Smooth muscle cell (in vitro differentiated cells): Measurements from ENCODE around the gene CYS1. TPM values are rescaled to one million over a fixed set of nuclear protein-coding genes. Genes with fewer than 3 reads are reported as not detected.

Experiments used
- DNase-seq: peaks from one replicate; lab custom pipeline; 2025; ENCODE audit not compliant: unreplicated experiment; lab: John Stamatoyannopoulos, UW
- H2AFZ ChIP-seq: fragments of 200-600 bp; sonication (generic); 2 replicates; pipeline ENCODE4 v1.6.0; 2016; ENCODE audit warnings: antibody characterized with exemption, low read depth, mild to moderate bottlenecking
- H3F3A ChIP-seq: fragments of 200-600 bp; sonication (generic); 2 replicates; pipeline ENCODE4 v1.6.0; 2017; ENCODE audit warnings: antibody characterized with exemption, low read depth
- H3K27ac ChIP-seq: fragments of 200-600 bp; sonication (generic); 2 replicates; pipeline ENCODE4 v1.5.1; 2016; ENCODE audit warnings: low read depth, mild to moderate bottlenecking
- H3K27me3 ChIP-seq: fragments of 200-600 bp; sonication (generic); 2 replicates; pipeline ENCODE4 v1.6.1; 2016; ENCODE audit warnings: low read depth, mild to moderate bottlenecking
- H3K36me3 ChIP-seq: fragments of 200-600 bp; sonication (generic); 2 replicates; pipeline ENCODE4 v1.5.1; 2016; ENCODE audit warnings: low read depth
- H3K4me1 ChIP-seq: fragments of 200-600 bp; sonication (generic); 2 replicates; pipeline ENCODE4 v1.5.1; 2016; ENCODE audit warnings: low read depth
- H3K4me2 ChIP-seq: fragments of 200-600 bp; sonication (generic); 2 replicates; pipeline ENCODE4 v1.6.0; 2016; ENCODE audit warnings: mild to moderate bottlenecking
- H3K4me3 ChIP-seq: fragments of 200-600 bp; sonication (generic); 2 replicates; pipeline ENCODE4 v1.5.1; 2016; ENCODE audit warnings: mild to moderate bottlenecking
- H3K79me2 ChIP-seq: fragments of 200-600 bp; sonication (generic); 2 replicates; pipeline ENCODE4 v1.6.0; 2016; ENCODE audit warnings: low read depth, mild to moderate bottlenecking
- H3K9ac ChIP-seq: fragments of 200-600 bp; sonication (generic); 2 replicates; pipeline ENCODE4 v1.6.0; 2016; ENCODE audit warnings: low read depth
- H3K9me3 ChIP-seq: fragments of 200-600 bp; sonication (generic); replicated peaks from 2 replicates; pipeline ENCODE4 v1.5.1; 2016; ENCODE audit warnings: low read depth
- H4K20me1 ChIP-seq: fragments of 200-600 bp; sonication (generic); 2 replicates; pipeline ENCODE4 v1.6.0; 2016; ENCODE audit warnings: low read depth
- CTCF ChIP-seq: fragments of 200-600 bp; sonication (generic); IDR thresholded peaks from 2 replicates; pipeline ENCODE4 v1.5.1; 2017; ENCODE audit warnings: borderline replicate concordance, mild to moderate bottlenecking, antibody characterized with exemption; ENCODE audit not compliant: insufficient read depth, poor library complexity, severe bottlenecking
- WGBS: methylation state at CpG from one replicate; pipeline ENCODE4 v1.1.7; 2016; ENCODE audit warnings: low lambda C conversion rate; 5-methylcytosine and 5-hydroxymethylcytosine counted together
- polyA plus RNA-seq: library from polyadenylated mRNA; unstranded; fragments of >200 nt; fragmentation: Nextera tagmentation; extraction: Ambion mirVana; gene quantifications from 2 replicates; pipeline ENCODE4 v1.2.1, GENCODE V29; 2016
- total RNA-seq: library from RNA; depleted of rRNA; stranded (reverse); fragments of >200 nt; gene quantifications from 2 replicates; pipeline ENCODE4 v1.2.3, GENCODE V29; 2014

CYS1 gene
- total and polyA plus RNA-seq, 2 experiments from 2014 or later = 3.9 to 11.5 TPM

- Histone ChIP-seq H3K27me3 (peaks cover 21% of the 10 kb centered on the region), H2AFZ (no peak overlapping the region), H3K9ac (no peak overlapping the region), H3K36me3 (no peaks in the 10 kb centered on the region), H3K79me2 (no peaks in the 10 kb centered on the region), H3K4me2 (no peak overlapping the region), H3K9me3 (no peaks in the 10 kb centered on the region), H3K4me3 (no peak overlapping the region), H3F3A (peaks cover 4% of the 10 kb centered on the region), H3K27ac (no peak overlapping the region), H3K4me1 (no peaks in the 10 kb centered on the region), H4K20me1 (no peaks in the 10 kb centered on the region)
- no peak for DNase-seq
- no peak for TF ChIP-seq CTCF
- 93% methylated on average over 11 of the region's 11 CpGs for WGBS
These were observed 5.5 kb upstream of the CYS1 start for GRCh38 chr2:10085668-10086059.

GRCh38 chr2:10085043-10085667 lies 4.9 kb upstream of the CYS1 start:
- 88% methylated on average over 6 of the region's 6 CpGs for WGBS
- Histone ChIP-seq H3K79me2 (no peaks in the 10 kb centered on the region), H3K9me3 (no peaks in the 10 kb centered on the region), H3K36me3 (no peaks in the 10 kb centered on the region), H3K27me3 (peaks cover 25% of the 10 kb centered on the region), H3F3A (peaks cover 4% of the 10 kb centered on the region), H2AFZ (no peak overlapping the region), H3K4me2 (no peak overlapping the region), H3K9ac (no peak overlapping the region), H3K27ac (no peak overlapping the region), H3K4me1 (no peaks in the 10 kb centered on the region), H3K4me3 (no peak overlapping the region), H4K20me1 (no peaks in the 10 kb centered on the region)
- DNase-seq = no peak
- no peak for TF ChIP-seq CTCF

GRCh38 chr2:10084223-10084865 lies 4.1 kb upstream of the CYS1 start:
- H3K4me1 ChIP-seq = no peaks in the 10 kb centered on the region
- DNase-seq = no peak
- no peaks in the 10 kb centered on the region for H3K9me3 ChIP-seq
- H3K9ac ChIP-seq = no peak overlapping the region
- H3K4me2 ChIP-seq = no peak overlapping the region
- H3K79me2 ChIP-seq = no peaks in the 10 kb centered on the region
- no peak for TF ChIP-seq CTCF
- H3F3A ChIP-seq = peaks cover 5% of the 10 kb centered on the region
- no peak overlapping the region for H3K27ac ChIP-seq
- no peak overlapping the region for H2AFZ ChIP-seq
- H3K27me3 ChIP-seq = peaks cover 18% of the 10 kb centered on the region
- no peak overlapping the region for H3K4me3 ChIP-seq
- no peaks in the 10 kb centered on the region for H3K36me3 ChIP-seq
- H4K20me1 ChIP-seq = no peaks in the 10 kb centered on the region
- WGBS = 57% methylated on average over 12 of the region's 12 CpGs
